Dermis microvascular lymphatic vessel endothelial cell (primary cell): Measurements from ENCODE around the gene ITM2C. TPM values are rescaled to one million over a fixed set of nuclear protein-coding genes. Genes with fewer than 3 reads are reported as not detected.

Source experiments
- DNase-seq, 2 donors: peaks; one replicate each; pipeline versions ENCODE4 v3.0.0 to v3.0.0-alpha.2; 2010; ENCODE audit warnings: low read depth in 2 of 2
- total RNA-seq: library from RNA; depleted of rRNA; stranded (reverse); fragments of >200 nt; gene quantifications from 2 replicates; pipeline ENCODE4 v1.2.1, GENCODE V29; 2014

Gene ITM2C
- total RNA-seq, 1 donor from 2014 or later = 31.6 TPM

GRCh38 chr2:230872968-230873660, 8.4 kb downstream of the ITM2C start:
- no peak for DNase-seq

- no peak for DNase-seq
These were observed 9.1 kb downstream of the ITM2C start for GRCh38 chr2:230873661-230874401.

GRCh38 chr2:230874456-230874855, 9.7 kb downstream of the ITM2C start:
- no peak for DNase-seq

GRCh38 chr2:230874876-230875275, 10.1 kb downstream of the ITM2C start:
- no peak for DNase-seq

- DNase-seq = no peak
These were observed 10.9 kb downstream of the ITM2C start for GRCh38 chr2:230875347-230876315.

- DNase-seq = no peak
These were observed 12.5 kb downstream of the ITM2C start for GRCh38 chr2:230877116-230877758.

- no peak for DNase-seq
These were observed 13.2 kb downstream of the ITM2C start for GRCh38 chr2:230877759-230878598.

GRCh38 chr2:230878599-230879188, 14.0 kb downstream of the ITM2C start:
- DNase-seq = no peak

- no peak for DNase-seq
These were observed 14.6 kb downstream of the ITM2C start for GRCh38 chr2:230879271-230879882.

GRCh38 chr2:230879891-230880290, 15.1 kb downstream of the ITM2C start:
- no peak for DNase-seq

- DNase-seq = no peak
These were observed 17.1 kb downstream of the ITM2C start for GRCh38 chr2:230881840-230882239.

GRCh38 chr2:230885463-230886130, 20.9 kb downstream of the ITM2C start:
- DNase-seq = no peak

GRCh38 chr2:230886206-230886605, 21.5 kb downstream of the ITM2C start:
- no peak for DNase-seq

GRCh38 chr2:230886671-230887071, 21.9 kb downstream of the ITM2C start:
- no peak for DNase-seq

- no peak for DNase-seq
These were observed 22.6 kb downstream of the ITM2C start for GRCh38 chr2:230887342-230887741.

- DNase-seq = no peak
These were observed 24.2 kb downstream of the ITM2C start for GRCh38 chr2:230888824-230889400.

- DNase-seq = no peak
These were observed 25.3 kb downstream of the ITM2C start for GRCh38 chr2:230889911-230890601.

GRCh38 chr2:230890646-230891045, 25.9 kb downstream of the ITM2C start:
- no peak for DNase-seq
